GM19463 (cell line): ENCODE results near the gene HOXB2.
"Not testable (repeated sequence)": the region's sequence is repeated elsewhere in the genome, so short reads cannot be mapped to it uniquely, and the experiment has no call there.

Experiments used
- ATAC-seq: cut with Tn5 transposase; IDR thresholded peaks from one replicate; pipeline ENCODE4 v1.9.1; 2021; ENCODE audit warnings: mild to moderate bottlenecking, moderate library complexity; ENCODE audit not compliant: unreplicated experiment

HOXB2 gene

DNA sequence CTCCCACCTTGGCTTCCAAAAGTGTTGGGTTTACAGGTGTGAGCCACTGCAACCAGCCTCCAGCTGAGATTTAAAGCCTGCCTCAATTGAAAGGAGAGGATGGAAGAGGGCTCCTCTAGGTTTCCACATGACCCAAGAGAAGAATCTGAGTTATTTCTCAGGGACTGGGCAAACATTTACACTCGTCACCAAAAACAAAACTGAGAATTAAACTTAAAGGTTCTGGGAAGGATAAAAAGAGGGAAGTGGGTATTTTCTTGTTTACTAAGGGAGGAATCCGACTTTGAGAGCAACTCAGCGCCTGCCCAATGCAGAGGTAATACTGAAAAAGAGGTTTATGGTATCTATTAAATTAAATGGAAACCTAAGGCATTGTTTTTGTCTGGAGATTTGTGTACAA is 27.4 kb downstream of the HOXB2 start:
- no peak for ATAC-seq

DNA sequence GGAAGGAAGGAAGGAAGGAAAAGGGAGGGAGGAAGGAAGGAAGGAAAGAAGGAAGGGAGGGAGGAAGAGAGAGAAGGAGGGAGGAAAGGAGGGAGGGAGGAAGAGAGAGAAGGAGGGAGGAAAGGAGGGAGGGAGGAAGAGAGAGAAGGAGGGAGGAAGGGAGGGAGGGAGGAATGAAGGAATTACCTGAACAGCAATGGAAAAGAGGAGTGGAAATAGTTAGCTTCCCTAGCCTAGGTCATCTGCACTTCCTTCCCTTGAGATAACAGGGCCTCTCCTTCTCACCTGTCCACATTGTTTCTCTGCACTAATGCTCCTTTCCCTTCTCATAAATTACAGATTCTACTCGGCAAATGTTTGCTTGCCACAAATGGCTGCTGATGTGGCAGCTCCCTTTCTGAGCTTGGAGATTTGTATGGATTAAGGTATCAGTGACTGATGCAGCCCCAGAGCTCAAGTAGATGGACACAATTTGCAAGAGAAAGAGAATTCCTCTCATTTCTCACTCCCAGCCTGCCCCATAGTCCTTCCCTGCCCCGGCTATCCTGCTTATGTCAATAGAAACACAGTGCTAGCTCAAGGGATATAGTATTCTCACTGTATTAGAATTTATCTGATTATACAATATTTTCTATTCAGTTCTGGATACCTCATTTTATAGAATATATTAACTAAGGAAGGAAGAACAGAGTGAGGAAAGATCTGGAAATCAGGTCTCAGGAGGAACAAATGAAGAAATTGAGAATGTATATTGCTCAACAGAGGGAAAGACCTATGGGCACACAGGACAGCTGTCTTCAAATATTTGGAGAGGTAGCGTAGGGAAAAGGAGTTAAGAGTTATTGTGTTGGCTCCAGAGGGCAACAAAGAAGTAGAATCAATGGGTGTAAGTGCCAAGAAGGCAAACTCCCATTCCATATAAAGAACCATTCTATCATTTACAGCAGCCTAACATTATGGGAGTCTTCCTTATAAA is 28.7 kb downstream of the HOXB2 start:
- no peak for ATAC-seq

DNA sequence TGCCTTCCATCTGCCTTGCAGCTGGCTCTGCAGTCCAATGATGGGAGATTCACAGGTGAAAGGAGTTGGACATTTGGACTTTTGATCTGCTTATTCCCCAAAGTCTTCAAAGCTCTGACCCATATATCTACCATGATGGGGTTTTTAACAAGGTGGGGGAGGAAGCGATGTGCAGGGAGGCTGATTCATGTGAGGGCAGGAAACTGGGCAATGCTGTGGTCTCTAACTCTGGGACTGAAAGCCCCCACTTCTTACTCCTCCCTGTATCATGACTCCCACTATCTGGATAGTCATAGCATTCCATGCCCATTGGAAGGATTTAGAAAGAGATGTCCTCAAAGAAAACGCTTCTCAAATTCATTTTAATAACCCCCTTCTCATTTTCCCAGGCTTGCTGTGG is 30.4 kb downstream of the HOXB2 start:
- no peak for ATAC-seq

DNA sequence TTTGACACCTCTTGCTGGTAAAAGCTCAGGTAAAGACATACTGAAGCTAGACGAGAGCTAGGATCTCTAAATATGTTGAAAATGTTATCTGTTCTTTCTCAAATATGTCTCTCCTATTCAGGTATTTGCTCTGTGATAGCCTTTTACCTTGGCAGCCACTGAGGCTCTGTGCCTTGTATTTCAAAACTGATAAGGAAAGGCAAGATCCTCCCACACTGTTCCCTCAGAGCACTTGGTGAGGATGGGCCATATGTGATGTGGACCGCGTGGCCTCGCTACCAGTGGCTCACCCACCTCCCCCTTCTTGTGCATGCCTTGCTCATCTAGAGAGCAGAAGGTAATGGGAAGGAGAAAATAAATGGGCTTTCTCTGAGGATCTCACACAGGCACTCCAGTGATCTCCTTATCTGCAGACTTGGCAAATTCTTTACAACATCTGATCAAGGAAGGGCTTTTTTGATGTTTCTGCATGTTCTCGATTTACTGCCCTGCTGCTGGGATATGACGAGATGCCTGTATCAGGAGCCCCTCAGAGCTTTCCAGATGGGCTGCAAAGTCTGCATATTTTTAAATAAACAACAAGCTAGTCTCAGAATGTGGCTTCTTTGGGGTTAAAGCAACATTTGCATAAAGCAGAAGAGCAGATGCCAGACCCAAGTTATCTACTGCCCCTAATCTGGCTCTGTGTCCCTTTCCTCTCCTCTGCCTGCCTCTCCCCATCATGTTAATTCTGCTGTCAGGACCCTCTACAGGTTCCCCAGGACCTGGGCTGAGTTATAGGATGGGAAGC is 31.0 kb downstream of the HOXB2 start:
- ATAC-seq: no peak

DNA sequence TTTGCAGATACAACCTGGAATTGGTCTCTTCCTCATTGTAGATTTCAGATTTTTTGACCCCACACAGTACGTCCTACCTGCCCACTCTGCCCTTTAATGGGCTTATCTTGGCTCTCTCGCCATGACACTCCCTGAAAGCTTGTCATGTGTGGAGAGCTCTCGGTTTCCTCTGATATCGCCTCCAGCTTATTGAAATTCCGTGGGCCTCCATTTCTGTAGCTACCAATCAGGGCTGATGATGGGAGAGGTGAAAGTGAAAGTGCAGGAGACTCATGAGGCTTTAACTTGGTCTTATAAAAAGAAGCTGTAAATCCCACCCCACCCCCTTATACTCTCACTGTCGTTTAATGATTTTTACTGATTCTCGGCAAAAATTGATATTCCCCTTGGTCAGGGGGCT is 31.8 kb downstream of the HOXB2 start:
- ATAC-seq: no peak

DNA sequence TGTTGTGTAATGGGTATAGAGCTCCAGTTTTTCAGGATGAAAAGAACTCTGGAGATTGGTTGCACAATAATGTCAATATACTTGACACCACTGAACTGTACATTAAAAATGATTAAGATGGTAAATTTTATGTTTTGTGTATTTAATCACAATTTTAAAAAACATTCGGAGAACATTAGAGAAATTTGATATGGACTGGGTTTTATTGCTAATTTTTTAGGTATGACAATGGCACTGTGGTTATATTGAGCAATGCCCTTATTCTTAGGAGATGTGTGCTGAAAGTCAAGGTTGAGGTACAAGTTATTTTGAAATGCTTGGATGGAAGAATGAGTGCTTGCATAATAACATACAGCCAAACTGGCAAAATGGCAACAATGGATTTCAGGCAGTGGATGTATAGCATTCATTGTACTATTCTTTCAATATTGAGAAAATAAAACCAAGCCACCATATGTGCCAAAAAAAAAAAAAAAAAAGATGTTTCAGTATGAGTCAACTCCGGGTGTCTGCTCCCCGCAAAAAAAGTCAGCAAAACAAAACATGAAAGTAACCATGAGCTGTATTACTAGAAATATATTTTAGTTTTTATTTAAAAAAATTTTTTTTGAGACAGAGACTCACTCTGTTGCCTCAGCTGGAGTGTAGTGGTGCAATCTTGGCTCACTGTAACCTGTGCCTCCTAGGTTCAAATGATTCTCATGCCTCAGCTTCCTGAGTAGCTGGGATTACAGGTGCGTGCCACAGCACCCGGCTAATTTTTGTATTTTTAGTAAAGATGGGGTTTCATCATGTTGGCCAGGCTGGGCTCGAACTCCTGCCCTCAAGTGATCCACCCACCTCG is 33.9 kb downstream of the HOXB2 start:
- no peak for ATAC-seq

DNA sequence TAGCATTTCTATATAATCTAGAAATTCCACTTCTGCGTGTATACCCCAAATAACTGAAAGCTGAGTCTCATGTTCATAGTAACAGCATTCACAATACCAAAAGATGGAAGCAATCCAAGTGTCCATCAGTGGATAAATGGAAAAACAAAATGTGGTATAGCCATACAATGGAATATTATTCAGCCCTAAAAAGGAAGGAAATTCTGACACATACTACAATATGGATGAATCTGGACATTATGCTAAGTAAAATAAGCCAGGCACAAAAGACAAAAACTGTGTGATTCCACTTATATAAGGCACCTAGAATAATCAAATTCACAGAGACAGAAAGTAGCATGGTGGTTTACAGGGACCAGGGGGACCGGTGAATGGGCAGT is 34.5 kb downstream of the HOXB2 start:
- ATAC-seq: no peak

DNA sequence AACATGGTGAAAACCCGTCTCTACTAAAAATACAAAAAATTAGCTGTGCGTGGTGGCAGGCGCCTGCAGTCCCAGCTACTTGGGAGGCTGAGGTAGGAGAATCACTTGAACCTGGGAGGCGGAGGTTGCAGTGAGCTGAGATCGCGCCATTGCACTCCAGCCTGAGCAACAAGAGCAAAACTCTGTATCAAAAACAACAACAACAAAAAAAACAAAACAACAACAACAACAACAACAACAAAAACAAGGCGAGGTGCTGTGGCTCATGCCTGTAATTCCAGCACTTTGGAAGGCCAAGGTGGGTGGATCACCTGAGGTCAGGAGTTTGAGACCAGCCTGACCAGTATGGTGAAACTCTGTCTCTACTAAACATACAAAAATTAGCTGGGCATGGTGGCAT is 35.2 kb downstream of the HOXB2 start:
- not testable (repeated sequence) for ATAC-seq

DNA sequence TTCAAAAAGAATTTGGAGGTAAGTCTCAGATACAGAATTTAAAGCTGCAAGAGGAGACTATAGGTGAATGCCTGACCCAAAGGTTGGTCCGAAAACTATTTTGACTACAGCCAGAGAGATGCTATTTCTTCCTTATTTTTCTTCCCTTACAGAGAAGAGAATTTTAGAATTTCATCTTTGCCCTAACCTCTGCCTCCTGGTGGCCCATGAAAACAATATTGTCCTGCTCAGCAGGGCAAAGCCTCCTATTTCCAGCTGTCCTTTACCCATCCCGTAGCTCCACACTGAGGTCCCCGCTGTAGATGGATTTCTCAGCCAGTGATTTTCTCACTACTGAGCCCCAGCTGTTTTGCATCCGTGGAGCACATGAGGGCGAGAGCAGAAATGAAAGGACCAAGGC is 38.7 kb downstream of the HOXB2 start:
- no peak for ATAC-seq

DNA sequence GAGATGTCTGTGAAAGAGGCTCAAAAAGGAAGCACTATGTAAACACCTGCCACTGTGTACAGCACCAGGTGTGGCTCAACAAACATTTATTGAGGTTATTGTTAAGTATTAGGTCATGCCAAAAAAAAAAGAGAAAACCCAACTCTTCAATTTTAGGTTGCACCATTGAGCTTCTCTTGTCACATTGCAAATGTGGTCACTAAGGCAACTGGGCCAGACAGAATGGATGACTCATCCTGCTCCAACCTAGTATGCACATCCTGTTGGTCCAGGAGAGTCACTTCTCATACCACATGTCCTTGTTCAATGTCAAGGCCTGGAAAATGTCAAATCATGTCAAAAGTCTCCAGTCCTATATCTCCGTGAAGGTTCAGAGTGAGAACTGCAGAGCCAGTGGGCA is 39.1 kb downstream of the HOXB2 start:
- peak; percentile 89 for ATAC-seq

DNA sequence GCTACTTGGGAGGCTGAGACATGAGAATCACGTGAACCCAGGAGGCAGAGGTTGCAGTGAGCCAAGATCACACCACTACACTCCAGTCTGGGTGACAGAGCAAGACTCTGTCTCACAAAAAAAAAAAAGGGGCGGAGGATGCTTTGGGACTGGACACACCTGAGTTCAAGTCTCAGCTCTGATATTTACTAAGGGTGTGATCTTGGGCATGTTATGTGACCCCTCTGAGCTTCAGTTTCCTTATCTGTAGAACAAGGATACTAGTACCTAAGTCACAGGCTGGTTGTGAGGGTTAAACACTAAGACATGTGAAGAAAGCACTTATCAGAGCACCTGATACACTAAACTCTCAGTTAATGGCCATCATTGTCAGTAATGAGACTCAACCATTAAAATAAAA is 40.0 kb downstream of the HOXB2 start:
- ATAC-seq: no peak

DNA sequence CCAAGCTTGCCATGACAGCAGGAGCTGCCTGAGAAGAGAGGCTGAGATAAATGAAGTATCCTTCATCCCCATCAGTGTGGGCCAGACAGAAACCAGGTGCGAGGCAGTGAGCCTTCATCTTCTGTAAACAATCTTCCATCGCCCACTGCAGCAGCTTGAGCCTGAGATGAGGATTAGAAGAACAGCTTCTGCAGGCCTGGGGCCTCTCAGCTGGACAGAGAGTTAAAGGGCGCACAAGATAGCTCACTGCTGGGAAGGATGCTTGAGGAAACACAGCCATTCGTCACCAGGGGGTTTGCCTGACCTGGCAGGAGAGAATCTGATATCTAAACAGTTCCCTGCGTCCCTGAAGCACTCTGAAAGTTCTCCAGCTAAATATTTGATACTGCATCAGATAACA is 41.2 kb downstream of the HOXB2 start:
- ATAC-seq: no peak

DNA sequence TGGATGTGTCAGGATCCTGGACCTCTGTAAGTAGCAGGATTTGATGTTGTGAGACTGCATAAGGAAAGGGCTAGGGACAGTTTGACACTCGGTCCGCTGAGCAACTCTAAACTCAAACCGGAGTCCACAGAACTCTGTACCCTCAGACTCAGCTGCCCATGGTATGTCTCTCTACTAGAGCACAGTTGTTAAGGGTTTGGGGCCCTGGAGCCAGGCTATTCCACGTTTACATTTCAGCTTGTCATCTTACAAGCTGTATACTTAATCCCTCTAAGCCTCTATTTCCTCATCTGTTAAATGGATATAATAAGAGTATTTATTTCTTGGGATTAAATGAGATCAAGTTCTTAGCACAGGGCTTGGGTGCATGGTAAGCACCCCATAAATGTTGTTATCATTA is 42.0 kb downstream of the HOXB2 start:
- ATAC-seq: no peak

DNA sequence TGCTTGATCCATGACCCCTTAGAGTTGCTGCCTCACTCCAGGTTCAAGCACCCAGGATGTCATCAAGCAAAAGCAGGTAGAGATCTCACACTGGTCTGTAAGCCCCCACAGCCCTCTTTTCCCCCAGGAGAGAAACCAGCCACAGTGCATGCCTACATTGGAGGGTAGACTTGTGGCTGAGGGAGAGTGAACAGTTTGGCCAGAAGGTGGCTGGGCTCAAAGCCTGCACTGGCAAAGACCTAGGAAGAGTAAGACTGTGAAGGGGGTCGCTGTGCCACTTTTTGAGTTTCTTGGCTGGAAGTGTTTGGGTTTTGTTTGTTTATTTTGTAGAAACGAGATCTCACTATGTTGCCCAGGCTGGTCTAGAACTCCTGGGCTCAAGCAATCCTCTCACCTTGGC is 42.6 kb downstream of the HOXB2 start:
- no peak for ATAC-seq

DNA sequence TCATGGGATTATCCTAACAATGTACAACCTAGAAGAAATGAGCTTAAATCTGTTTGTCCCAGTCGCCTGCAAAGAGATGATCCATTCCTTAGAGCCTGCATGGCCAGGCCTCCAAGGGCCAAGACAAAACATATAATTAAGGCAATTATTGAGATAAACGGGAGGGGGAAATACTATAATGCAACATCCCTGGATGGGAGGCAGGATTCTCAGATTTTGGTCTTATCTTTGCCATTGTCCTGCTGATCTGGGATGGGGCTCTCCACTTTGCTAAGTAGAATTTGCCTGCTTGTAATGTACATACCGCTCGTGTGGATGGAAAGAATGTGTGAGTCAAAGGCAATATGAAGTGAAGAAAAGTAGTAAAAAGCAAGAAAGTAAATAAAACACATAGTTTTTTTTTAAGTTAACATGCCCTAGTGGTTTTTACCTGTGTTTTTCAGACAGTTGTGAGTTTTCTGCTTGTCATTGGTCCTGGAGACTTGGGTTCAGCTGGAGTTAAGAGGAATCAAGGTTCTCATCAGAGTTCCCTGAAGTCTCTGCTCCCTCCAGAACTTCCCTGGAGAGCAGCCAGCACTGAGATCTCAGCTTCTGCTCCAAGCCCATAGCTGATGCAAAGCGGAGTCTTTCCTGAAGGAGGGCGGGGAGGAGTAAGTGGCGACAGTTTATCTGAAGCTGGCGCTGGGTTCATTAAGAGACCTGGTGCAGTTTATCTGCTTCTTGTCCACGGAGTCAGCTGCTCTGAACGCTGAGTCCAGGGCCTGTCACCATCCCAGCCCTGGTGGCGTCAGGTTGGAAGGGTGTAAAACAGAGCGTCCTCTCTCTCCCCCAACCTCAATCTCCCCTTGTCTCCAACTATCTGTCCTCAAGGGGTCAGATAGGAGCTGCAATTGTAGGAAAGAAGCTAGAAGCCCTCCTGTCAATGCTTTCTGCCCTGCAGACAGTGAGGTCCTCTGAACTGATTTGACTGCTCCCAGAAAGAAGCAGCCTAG is 44.2 kb downstream of the HOXB2 start:
- ATAC-seq: no peak

DNA sequence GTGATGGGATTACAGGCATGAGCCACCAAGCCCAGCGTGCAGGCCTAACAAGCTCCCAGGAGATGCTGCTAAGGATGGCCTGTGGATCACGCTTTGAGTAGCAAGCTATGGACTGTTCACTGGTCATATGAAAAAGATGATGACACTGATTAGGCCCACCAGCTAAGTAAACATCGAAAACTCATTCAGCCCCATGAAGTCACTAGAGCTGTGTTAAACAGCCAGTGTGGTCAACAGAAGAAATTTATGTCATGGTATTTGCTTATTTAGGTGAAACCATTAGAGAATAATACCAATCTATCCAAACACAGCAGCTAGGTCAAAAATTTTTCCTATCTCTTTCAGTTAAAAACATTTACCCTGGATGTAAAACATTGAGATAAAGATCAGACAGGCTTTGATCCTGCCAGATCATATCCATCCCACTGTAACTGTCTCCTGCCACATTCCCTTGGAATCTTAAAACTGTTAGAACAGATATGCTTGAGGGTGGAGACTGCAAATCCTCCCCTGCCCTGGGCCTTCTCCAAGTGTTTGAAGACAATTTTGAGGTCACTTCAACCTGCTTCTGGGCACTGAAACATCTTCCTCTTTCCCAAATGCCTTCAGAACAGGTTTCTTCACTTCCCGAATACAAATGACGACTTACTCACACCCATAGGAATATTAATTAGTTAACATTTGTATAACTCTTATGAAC is 45.0 kb downstream of the HOXB2 start:
- no peak for ATAC-seq

DNA sequence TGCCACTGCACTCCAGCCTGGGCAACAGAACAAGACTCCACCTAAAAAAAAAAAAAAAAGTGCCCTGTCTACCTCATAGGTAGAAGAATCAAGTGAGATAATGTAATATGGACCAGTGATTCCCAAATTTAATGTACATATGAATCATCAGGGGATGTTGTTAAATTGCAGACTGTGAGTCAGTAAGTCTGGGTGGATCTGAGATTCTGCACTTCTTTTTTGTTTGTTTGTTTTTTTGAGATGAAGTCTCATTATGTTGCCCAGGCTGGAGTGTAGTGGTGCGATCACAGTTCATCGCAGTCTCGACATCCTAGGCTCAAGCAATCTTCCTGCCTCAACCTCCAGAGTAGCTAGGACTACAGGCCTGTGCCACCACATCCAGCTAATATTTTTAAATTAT is 45.7 kb downstream of the HOXB2 start:
- ATAC-seq: no peak

DNA sequence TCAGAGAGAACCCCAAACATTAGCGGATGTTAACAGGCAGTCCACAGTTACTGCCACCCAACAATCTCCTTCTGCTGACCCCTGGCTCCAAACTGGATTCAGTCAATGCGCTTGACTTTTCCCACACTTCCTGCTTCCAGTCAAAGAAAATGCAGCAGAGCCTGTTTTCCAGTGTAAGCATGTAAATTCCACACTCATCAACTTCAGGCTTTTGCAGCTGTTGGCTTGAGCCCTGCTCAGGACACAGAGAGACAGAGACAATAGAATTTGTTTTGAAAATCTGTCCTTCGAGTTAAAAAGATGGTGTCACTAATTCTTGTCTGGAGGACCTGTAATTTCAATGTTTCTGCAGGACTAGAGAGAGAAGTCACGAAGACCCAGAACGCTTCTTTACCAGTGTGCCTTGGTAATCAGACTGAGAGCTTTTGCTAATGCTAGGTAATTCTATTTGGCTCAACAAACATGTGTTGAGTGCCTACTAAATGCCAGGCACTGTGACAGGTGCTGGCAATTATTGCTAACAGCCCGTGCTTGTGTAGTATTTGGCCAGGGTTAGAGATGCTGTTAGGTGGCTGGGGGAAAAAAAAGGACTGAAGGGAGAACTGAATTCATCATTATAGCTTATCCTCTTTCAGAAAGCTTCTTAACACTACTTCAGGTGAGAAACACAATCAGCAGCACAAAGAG is 46.6 kb downstream of the HOXB2 start:
- no peak for ATAC-seq

DNA sequence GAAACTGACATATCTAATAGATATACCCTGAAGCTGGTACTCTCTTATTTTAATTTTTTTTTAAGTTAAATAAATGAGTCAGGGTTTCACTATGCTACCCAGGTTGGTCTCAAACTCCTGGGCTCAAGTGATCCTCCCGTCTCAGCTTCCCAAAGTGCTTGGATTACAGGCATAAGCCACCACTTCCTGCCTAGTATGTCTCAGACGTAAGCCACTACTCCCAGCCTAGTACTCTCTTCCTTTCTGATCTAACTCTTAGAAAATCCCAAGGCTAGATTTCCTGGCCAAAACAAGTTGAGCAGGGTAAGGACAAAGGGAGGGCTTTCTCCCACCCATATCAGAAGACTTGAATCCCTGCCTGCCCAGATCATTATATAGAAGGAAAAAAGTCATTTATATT is 47.8 kb downstream of the HOXB2 start:
- ATAC-seq: no peak
